Peyer's patch (tissue), 4 donors: ENCODE measurements around the gene EFNA4.
A peak's percentile ranks its signal among the peaks of the same experiment; 100 is the strongest.

Experiments
- POLR2A ChIP-seq, 2 donors: fragments of 450-650 bp; IDR thresholded peaks; one replicate each; pipeline ENCODE4 v1.5.1; 2017; ENCODE audit warnings: antibody characterized with exemption in 2 of 2, mild to moderate bottlenecking in 2 of 2, moderate library complexity in 2 of 2
- TF ChIP-seq, protein P1 (sequence below), 6 experiments: fragments of 450-650 bp in 4 of 6; fragments of 200-600 bp in 2 of 6; sonication (generic) in 1 of 6; IDR thresholded peaks; one replicate each; pipeline ENCODE4 v1.5.1; 2017 to 2019; ENCODE audit warnings: antibody characterized with exemption in 6 of 6, mild to moderate bottlenecking in 3 of 6, moderate library complexity in 1 of 6

DNA sequence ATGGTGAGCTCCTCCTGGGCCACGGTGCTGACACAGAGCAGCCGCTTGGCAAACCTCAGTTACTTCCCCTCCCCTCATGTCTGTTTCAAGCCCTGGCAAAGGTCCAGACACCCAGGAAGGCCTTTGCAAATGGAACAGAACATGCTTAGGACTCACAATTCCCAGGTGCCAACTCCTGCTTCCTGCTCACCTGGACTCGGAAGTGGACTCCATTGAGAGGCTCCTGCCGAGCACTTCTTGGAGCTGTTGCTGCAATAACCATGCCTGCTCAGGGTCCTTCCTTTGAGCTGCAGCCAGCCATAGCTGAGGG, 40.7 kb upstream of the EFNA4 start:
- TF ChIP-seq, protein P1, sequence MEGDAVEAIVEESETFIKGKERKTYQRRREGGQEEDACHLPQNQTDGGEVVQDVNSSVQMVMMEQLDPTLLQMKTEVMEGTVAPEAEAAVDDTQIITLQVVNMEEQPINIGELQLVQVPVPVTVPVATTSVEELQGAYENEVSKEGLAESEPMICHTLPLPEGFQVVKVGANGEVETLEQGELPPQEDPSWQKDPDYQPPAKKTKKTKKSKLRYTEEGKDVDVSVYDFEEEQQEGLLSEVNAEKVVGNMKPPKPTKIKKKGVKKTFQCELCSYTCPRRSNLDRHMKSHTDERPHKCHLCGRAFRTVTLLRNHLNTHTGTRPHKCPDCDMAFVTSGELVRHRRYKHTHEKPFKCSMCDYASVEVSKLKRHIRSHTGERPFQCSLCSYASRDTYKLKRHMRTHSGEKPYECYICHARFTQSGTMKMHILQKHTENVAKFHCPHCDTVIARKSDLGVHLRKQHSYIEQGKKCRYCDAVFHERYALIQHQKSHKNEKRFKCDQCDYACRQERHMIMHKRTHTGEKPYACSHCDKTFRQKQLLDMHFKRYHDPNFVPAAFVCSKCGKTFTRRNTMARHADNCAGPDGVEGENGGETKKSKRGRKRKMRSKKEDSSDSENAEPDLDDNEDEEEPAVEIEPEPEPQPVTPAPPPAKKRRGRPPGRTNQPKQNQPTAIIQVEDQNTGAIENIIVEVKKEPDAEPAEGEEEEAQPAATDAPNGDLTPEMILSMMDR (IDR thresholded peaks at IDR 0.05), result no peak
- TF ChIP-seq POLR2A (IDR thresholded peaks at IDR 0.05), result peak in 1 of 2 donors; percentile 19
